ENCODE results near the gene PGM1.

Gene PGM1

GRCh38 chr1:63674238-63674864, 81.1 kb downstream of the PGM1 start:
- peak; percentile 70 for TF ChIP-seq CTCF (IDR thresholded peaks at IDR 0.05; ENCODE audit: low read depth, low read length)
- H3K4me3 ChIP-seq (ENCODE audit: low read depth, low read length): no peak overlapping the region

GRCh38 chr1:63674865-63675419, 81.7 kb downstream of the PGM1 start:
- no peak for TF ChIP-seq CTCF (IDR thresholded peaks at IDR 0.05; ENCODE audit: low read depth, low read length)
- no peak overlapping the region for H3K4me3 ChIP-seq (ENCODE audit: low read depth, low read length)

GRCh38 chr1:63675420-63675931, 82.3 kb downstream of the PGM1 start:
- H3K4me3 ChIP-seq (ENCODE audit: low read depth, low read length): no peak overlapping the region
- TF ChIP-seq CTCF (IDR thresholded peaks at IDR 0.05; ENCODE audit: low read depth, low read length): no peak

- H3K4me3 ChIP-seq (ENCODE audit: low read depth, low read length): no peak overlapping the region
- TF ChIP-seq CTCF (IDR thresholded peaks at IDR 0.05; ENCODE audit: low read depth, low read length): no peak
Measured at GRCh38 chr1:63677497-63677896, 84.3 kb downstream of the PGM1 start.

GRCh38 chr1:63678200-63678599, 85.0 kb downstream of the PGM1 start:
- TF ChIP-seq CTCF (IDR thresholded peaks at IDR 0.05; ENCODE audit: low read depth, low read length): no peak
- H3K4me3 ChIP-seq (ENCODE audit: low read depth, low read length): no peak overlapping the region

GRCh38 chr1:63679076-63679475, 85.9 kb downstream of the PGM1 start:
- no peak overlapping the region for H3K4me3 ChIP-seq (ENCODE audit: low read depth, low read length)
- no peak for TF ChIP-seq CTCF (IDR thresholded peaks at IDR 0.05; ENCODE audit: low read depth, low read length)

- no peak overlapping the region for H3K4me3 ChIP-seq (ENCODE audit: low read depth, low read length)
- no peak for TF ChIP-seq CTCF (IDR thresholded peaks at IDR 0.05; ENCODE audit: low read depth, low read length)
Measured at GRCh38 chr1:63679589-63679988, 86.4 kb downstream of the PGM1 start.

All from WI38 (cell line).